HCT116 (cell line): ENCODE measurements around the gene SLC19A1. TPM values are rescaled to one million over a fixed set of nuclear protein-coding genes. Genes with fewer than 3 reads are reported as not detected.

ENCODE experiments used
- ATAC-seq: fragments of 200-7000 bp; cut with Tn5 transposase; 2 replicates; pipeline ENCODE4 v1.9.1; 2020; ENCODE audit warnings: mild to moderate bottlenecking, moderate library complexity
- BruUV-seq: library from RNA; stranded (reverse); fragments of 400-500 nt; replicated peaks from 2 replicates; lab custom pipeline; 2021; lab: Mats Ljungman, UMichigan
- CTCF ChIA-PET: fragments of 300-600 bp; sonication (Branson Sonifier 250); formaldehyde crosslinking; loops from one replicate; lab custom pipeline; 2021; ENCODE audit warnings: antibody characterized with exemption; lab: Charles Lee
- POLR2A ChIA-PET: fragments of 300-600, 350-600 bp; sonication (Branson Sonifier 250); formaldehyde crosslinking; loops from one replicate; lab custom pipeline; 2021; ENCODE audit warnings: antibody characterized with exemption; lab: Charles Lee
- RAD21 ChIA-PET, 2 experiments: fragments of 300-600 bp; sonication (Branson Sonifier 250); formaldehyde crosslinking; loops; one replicate each; lab custom pipeline; 2023; ENCODE audit warnings: low total read pairs in 2 of 2; ENCODE audit not compliant: uncharacterized antibody in 2 of 2, unreplicated experiment in 2 of 2, low non-redundant PET in 1 of 2; lab: Charles Lee
- DNase-seq: peaks from one replicate; pipeline ENCODE4 v3.0.0-alpha.2; 2010; ENCODE audit warnings: low read depth, low spot score
- H2AFZ ChIP-seq: fragments of 200-600 bp; shearing (Covaris generic), sonication (generic); 2 replicates; pipeline ENCODE4 v1.6.1; 2017; ENCODE audit warnings: low read depth, mixed run types, mixed read lengths, antibody characterized with exemption, low read length; ENCODE audit not compliant: poor library complexity, severe bottlenecking
- H3K27ac ChIP-seq: 2 replicates; pipeline ENCODE4 v1.5.1; 2012; ENCODE audit warnings: low read depth, low read length
- H3K27me3 ChIP-seq: fragments of 200-600 bp; sonication (generic); 2 replicates; pipeline ENCODE4 v1.6.1; 2016; ENCODE audit warnings: mixed run types, low read length, mixed read lengths; ENCODE audit not compliant: insufficient read depth
- H3K36me3 ChIP-seq, 2 experiments: fragments of 200-500 bp in 1 of 2; fragments of 200-600 bp in 1 of 2; sonication (Bioruptor generic) in 1 of 2; sonication (generic) in 1 of 2; 2 replicates each; pipeline versions ENCODE4 v1.5.1 to v1.6.1; 2014 to 2016; ENCODE audit warnings: low read length in 2 of 2, inconsistent platforms in 1 of 2, mixed read lengths in 1 of 2, mixed run types in 1 of 2; ENCODE audit not compliant: insufficient read depth in 2 of 2, control insufficient read depth in 1 of 2
- H3K4me1 ChIP-seq, 2 experiments: fragments of 200-600 bp in 1 of 2; sonication (generic) in 1 of 2; 2 replicates each; pipeline versions ENCODE4 v1.5.1 to v1.6.1; 2012 to 2017; ENCODE audit warnings: low read length in 2 of 2, inconsistent platforms in 1 of 2, mild to moderate bottlenecking in 1 of 2, mixed read lengths in 1 of 2, mixed run types in 1 of 2, moderate library complexity in 1 of 2; ENCODE audit not compliant: insufficient read depth in 2 of 2, control insufficient read depth in 1 of 2
- H3K4me2 ChIP-seq: fragments of 200-600 bp; sonication (generic); 2 replicates; pipeline ENCODE4 v1.6.1; 2017; ENCODE audit warnings: mixed run types, low read length, mixed read lengths
- H3K4me3 ChIP-seq, 2 experiments: fragments of 200-600 bp in 1 of 2; sonication (generic) in 1 of 2; replicated peaks in 1 of 2; 2 replicates each; pipeline ENCODE4 v1.5.1; 2011 to 2016; ENCODE audit warnings: low read length in 2 of 2, control low read depth in 1 of 2, low read depth in 1 of 2, mild to moderate bottlenecking in 1 of 2, mixed read lengths in 1 of 2, mixed run types in 1 of 2
- H3K79me2 ChIP-seq: fragments of 200-600 bp; sonication (generic); 2 replicates; pipeline ENCODE4 v1.6.1; 2017; ENCODE audit warnings: mild to moderate bottlenecking, mixed run types, low read length, moderate library complexity, mixed read lengths; ENCODE audit not compliant: insufficient read depth
- H3K9ac ChIP-seq: fragments of 200-600 bp; sonication (generic); 2 replicates; pipeline ENCODE4 v1.6.1; 2016; ENCODE audit warnings: low read length, mixed read lengths
- H3K9me2 ChIP-seq: fragments of 200-600 bp; sonication (generic), shearing (Covaris generic); 2 replicates; pipeline ENCODE4 v1.6.1; 2017; ENCODE audit warnings: mixed run types, mild to moderate bottlenecking, moderate library complexity; ENCODE audit not compliant: insufficient read depth
- H3K9me3 ChIP-seq, 2 experiments: fragments of 200-500 bp in 1 of 2; fragments of 200-600 bp in 1 of 2; sonication (Bioruptor generic) in 1 of 2; sonication (generic) in 1 of 2; 2 replicates each; pipeline ENCODE4 v1.6.1; 2014 to 2017; ENCODE audit warnings: low read length in 2 of 2, mixed read lengths in 2 of 2, inconsistent platforms in 1 of 2, low read depth in 1 of 2, mild to moderate bottlenecking in 1 of 2, mixed run types in 1 of 2, moderate library complexity in 1 of 2; ENCODE audit not compliant: control insufficient read depth in 1 of 2, insufficient read depth in 1 of 2
- H4K20me1 ChIP-seq: fragments of 200-600 bp; sonication (generic), shearing (Covaris generic); 2 replicates; pipeline ENCODE4 v1.6.1; 2017; ENCODE audit warnings: mixed run types, mild to moderate bottlenecking, moderate library complexity; ENCODE audit not compliant: insufficient read depth
- CTCF ChIP-seq, 3 experiments: fragments of 200-600 bp in 1 of 3; sonication (generic) in 1 of 3; IDR thresholded peaks in 2 of 3; conservative IDR thresholded peaks in 1 of 3; 2 replicates each; pipeline ENCODE4 v1.5.1; 2012 to 2017; ENCODE audit warnings: low read depth in 2 of 3, low read length in 2 of 3, antibody characterized with exemption in 1 of 3, borderline replicate concordance in 1 of 3, control low read depth in 1 of 3, mild to moderate bottlenecking in 1 of 3, mixed read lengths in 1 of 3, mixed run types in 1 of 3, moderate library complexity in 1 of 3; ENCODE audit not compliant: insufficient read depth in 1 of 3
- EGR1 ChIP-seq: IDR thresholded peaks from 2 replicates; pipeline ENCODE4 v1.6.1; 2012; ENCODE audit warnings: low read depth
- ELF1 ChIP-seq: IDR thresholded peaks from 2 replicates; pipeline ENCODE4 v1.6.1; 2012; ENCODE audit warnings: low read depth, borderline replicate concordance
- EZH2 ChIP-seq: fragments of 200-600 bp; sonication (generic); IDR thresholded peaks from 2 replicates; pipeline ENCODE4 v1.6.1; 2017; ENCODE audit warnings: antibody characterized with exemption, mixed run types
- POLR2A ChIP-seq: IDR thresholded peaks from 2 replicates; pipeline ENCODE4 v1.7.0; 2011; ENCODE audit warnings: borderline replicate concordance; ENCODE audit not compliant: insufficient read depth, insufficient read length; ENCODE audit errors: extremely low read depth
- SP1 ChIP-seq: IDR thresholded peaks from 2 replicates; pipeline ENCODE4 v1.6.1; 2012; ENCODE audit warnings: low read depth
- ZBTB33 ChIP-seq: IDR thresholded peaks from 2 replicates; pipeline ENCODE4 v1.6.1; 2011; ENCODE audit warnings: mild to moderate bottlenecking, low read length, moderate library complexity; ENCODE audit not compliant: insufficient replicate concordance; ENCODE audit errors: extremely low read depth
- ZNF274 ChIP-seq: fragments of 200-500 bp; sonication (Bioruptor generic); IDR thresholded peaks from 2 replicates; pipeline ENCODE4 v1.6.1; 2014; ENCODE audit warnings: mild to moderate bottlenecking, low read depth, low read length, inconsistent platforms
- intact Hi-C: fragments of 100-400 bp; cut with micrococcal nuclease; formaldehyde crosslinking; loops from 2 replicates; pipeline ENCODE4 v1.10.0; 2022
- total RNA-seq: library from RNA; stranded (reverse); gene quantifications from one replicate; pipeline ENCODE4 v1.2.1, GENCODE V29; 2021; ENCODE audit not compliant: unreplicated experiment

The SLC19A1 gene
- total RNA-seq, 1 experiment from 2014 or later = 50.2 TPM

- ChIA-PET POLR2A (no interaction called here), CTCF (no interaction called here), RAD21 (no interaction called here)
- Histone ChIP-seq H3K9me3 (no peaks in the 10 kb centered on the region), H3K27ac (no peak overlapping the region), H3K9me2 (no peaks in the 10 kb centered on the region), H3K4me3 (no peak overlapping the region), H3K4me2 (no peak overlapping the region), H3K36me3 (peaks cover 0 to 21% of the 10 kb centered on the region in 2 experiments; a peak in 1 of 4 replicates), H2AFZ (no peak overlapping the region), H3K79me2 (no peaks in the 10 kb centered on the region), H4K20me1 (no peaks in the 10 kb centered on the region), H3K27me3 (no peaks in the 10 kb centered on the region), H3K4me1 (no peaks in the 10 kb centered on the region), H3K9ac (no peak overlapping the region)
- no peak for DNase-seq
- TF ChIP-seq ELF1 (no peak), POLR2A (no peak), EGR1 (no peak), ZNF274 (no peak)
- no peak for ATAC-seq
- BruUV-seq = no TSS peak
- intact Hi-C loops = no loop called here
These were observed 60.0 kb downstream of the SLC19A1 start for GRCh38 chr21:45481977-45482898.

- CTCF ChIA-PET = no interaction called here
These were observed 60.7 kb downstream of the SLC19A1 start for GRCh38 chr21:45481566-45481965.

More at GRCh38 chr21:45481566-45481965, 60.7 kb downstream of the SLC19A1 start:
- no peak overlapping the region for H3K27ac ChIP-seq
- ChIA-PET POLR2A (no interaction called here), RAD21 (no interaction called here)
- no peaks in the 10 kb centered on the region for H3K4me1 ChIP-seq
- H3K4me2 ChIP-seq = no peak overlapping the region
- H4K20me1 ChIP-seq = no peaks in the 10 kb centered on the region
- ATAC-seq (no peak), DNase-seq (no peak)
- BruUV-seq = no TSS peak
- no peaks in the 10 kb centered on the region for H3K9me3 ChIP-seq
- H3K9me2 ChIP-seq = no peaks in the 10 kb centered on the region
- no peak overlapping the region for H3K4me3 ChIP-seq
- peaks cover 0 to 21% of the 10 kb centered on the region in 2 experiments; a peak in 1 of 4 replicates for H3K36me3 ChIP-seq
- H3K27me3 ChIP-seq = no peaks in the 10 kb centered on the region
- H3K9ac ChIP-seq = no peak overlapping the region
- H2AFZ ChIP-seq = no peak overlapping the region
- no peak for TF ChIP-seq CTCF (IDR thresholded peaks at IDR 0.05 in 2 of 3, conservative IDR thresholded peaks at IDR 0.05 in 1 of 3; ENCODE audit: borderline replicate concordance in 1 of 3, insufficient read depth in 1 of 3, low read depth in 2 of 3, low read length in 2 of 3)
- no peak for TF ChIP-seq EZH2
- no peak for TF ChIP-seq SP1
- no peak for TF ChIP-seq ZBTB33
- no peaks in the 10 kb centered on the region for H3K79me2 ChIP-seq
- intact Hi-C loops = no loop called here
